NCI-H748 (cell line): Measurements from ENCODE around the gene ITGA2B.

Experiments used
- DNase-seq: peaks from one replicate; lab custom pipeline; 2025; ENCODE audit not compliant: unreplicated experiment; lab: John Stamatoyannopoulos, UW

ITGA2B gene

DNA sequence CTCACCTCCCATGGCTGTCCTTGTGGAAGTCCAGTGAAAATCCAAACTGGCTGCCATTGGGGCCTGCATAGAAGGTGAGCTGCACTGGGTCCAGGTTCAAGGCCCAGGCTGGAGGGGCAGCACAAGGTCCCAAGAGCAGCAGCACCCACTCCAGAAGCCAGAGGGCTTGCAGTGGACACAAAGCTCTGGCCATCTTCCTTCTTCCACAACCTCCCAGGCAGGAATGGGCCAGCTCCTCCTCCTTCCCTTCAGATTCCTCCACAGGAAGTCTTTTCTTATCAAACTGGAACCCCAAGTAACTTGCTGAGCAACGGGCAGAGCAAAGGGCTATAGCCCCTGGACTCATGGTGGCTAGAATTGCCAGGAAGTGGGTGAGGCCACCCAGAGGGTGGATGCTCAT, at the start of gene ITGA2B:
Gene ITGA2B (minus strand): TSS at position 369 of the 400 bp plus-strand sequence. CDS start 176 bp downstream, at position 193.
- no peak for DNase-seq

DNA sequence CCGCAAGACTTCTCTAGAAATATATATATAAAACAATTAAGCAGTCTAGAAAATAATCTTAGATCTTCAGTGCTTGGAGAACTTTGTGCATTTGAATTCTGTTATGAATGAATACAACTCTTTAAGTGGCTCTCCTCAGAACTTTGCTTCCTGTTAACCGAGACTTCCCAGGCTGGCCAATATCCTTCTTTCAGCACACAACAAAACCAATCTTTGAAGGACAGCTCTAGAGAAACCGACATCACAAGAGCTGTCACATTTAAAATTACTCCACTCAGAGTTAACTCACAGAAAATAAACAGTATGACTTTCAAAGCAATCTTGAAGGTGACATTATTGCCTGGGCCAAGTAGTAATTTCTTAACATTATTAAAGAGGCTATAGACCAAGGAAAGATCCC, 49.7 kb upstream of the ITGA2B start:
- DNase-seq, result no peak

DNA sequence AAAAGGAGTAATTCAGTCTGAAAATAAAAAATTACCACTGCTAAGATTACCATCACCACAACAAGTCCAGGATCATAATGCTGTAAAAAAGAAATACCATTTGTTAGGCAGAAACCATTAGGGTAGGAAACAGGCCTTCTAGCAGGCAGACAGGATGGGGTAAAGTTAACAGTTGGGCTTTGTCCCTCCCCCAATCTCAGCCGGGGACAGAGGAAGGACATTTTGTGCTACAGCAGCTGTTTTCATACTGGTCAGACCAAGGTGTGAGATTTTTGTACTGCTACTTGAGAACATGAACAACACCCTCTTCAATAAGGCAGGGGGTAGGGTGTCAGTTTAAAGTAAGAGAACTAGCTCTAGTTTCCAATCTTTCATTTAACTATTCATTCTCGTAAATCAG, 49.2 kb upstream of the ITGA2B start:
- no peak for DNase-seq

DNA sequence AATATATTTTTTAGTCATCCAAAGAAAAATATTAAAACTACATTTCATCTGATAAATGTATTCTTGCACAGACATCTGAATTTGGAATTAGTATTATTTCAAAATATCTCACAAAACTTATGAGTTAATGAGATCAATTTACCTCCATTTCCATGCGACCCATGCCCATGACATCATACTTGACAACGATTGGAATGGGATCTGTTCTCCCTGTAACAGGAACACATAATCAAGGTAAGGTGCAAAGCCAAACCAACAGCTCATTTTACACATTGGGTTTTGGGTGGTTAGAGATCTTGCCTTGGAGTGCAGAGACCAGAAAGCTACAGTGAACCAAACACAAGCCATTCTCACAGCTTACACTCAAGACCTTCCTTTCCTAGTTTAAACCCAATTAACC, 46.9 kb upstream of the ITGA2B start:
- DNase-seq, result no peak

DNA sequence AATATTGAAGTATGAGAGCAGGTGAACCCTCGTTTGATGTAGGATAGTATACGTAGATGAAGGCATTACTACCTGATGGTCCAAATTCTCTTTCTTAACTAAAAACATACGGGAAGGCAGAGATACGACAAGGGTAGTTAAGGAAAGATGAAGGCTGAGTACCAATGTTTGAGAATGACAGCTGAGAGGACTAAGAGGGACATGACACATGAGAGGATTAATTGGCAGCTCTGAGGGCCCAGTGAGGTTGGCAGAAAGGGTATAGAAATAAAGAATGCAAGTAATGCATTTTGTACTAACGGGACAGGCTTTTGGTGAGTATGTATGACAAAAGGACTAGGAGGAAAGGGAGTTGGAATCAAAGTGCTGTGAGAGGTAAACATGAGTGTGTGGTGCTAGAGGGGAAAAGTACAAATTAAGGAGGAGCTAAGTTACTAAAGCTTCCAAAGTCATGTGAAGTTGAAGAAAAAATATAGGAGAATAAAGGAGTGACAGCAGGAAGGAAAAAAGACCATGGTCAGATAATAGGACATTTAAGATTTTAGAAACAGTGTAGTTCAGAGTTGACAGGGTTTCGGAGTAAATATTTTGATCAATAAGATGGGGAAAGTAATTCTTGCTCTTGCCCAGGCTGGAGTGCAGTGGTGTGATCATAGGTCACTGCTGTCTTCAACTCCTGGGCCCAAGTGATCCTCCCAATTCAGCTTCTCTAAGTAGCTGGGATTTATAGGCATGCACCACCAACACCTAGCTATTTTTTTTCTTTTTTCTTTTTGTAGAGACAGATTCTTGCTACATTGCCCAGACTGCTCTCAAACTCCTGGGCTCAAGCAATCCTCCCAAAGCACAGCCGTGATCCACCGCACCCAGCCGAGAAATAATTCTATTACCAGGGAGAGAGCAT, 43.1 kb upstream of the ITGA2B start:
- no peak for DNase-seq

DNA sequence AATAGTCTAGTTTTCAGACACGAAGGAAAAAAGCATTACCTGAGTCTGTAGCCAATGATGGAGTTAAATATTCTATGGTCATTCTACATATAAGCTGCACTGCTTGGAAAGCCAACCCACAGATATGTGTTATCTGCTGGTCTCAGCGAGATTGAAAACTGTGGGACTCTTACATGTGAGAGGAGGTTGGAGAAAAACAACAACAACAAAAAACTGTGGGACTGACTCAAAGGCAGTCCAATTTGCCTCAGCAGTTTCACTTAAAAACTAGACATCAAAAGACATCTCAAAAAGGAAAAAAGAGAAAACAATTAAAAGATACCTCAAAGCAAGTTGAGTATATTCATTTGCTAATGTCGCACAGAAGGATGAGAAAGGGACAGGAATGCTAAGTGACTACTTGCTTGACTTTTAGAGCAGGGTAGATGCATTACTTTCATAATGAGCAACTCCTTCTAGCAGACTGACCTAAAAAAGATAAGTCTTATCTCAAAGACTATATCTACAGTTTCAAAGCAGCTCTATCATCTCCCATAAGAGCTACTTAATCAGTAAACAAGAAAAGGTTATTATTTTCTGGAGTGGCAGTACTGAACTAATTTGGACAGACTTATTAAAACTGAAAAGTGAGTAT, 35.5 kb upstream of the ITGA2B start:
- no peak for DNase-seq

DNA sequence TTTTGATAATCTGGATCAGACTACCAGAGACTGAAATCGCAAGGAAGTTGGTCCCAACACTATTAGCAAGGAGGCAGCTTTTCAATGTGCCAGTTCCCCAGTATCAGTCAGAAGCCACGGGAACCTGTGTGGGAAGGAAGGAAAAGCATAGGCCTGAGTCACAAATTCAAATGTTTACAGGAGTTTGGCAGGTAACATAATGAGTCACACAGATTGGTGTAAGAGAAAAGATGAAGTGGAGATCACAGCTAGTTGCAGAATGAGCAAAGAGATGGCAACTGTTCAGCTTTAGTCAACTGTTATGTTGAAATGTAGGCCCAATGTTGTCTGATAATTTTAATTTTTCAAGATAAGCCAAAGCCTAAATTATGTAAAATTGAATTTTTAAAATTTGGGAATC, 28.1 kb upstream of the ITGA2B start:
- DNase-seq, result no peak

DNA sequence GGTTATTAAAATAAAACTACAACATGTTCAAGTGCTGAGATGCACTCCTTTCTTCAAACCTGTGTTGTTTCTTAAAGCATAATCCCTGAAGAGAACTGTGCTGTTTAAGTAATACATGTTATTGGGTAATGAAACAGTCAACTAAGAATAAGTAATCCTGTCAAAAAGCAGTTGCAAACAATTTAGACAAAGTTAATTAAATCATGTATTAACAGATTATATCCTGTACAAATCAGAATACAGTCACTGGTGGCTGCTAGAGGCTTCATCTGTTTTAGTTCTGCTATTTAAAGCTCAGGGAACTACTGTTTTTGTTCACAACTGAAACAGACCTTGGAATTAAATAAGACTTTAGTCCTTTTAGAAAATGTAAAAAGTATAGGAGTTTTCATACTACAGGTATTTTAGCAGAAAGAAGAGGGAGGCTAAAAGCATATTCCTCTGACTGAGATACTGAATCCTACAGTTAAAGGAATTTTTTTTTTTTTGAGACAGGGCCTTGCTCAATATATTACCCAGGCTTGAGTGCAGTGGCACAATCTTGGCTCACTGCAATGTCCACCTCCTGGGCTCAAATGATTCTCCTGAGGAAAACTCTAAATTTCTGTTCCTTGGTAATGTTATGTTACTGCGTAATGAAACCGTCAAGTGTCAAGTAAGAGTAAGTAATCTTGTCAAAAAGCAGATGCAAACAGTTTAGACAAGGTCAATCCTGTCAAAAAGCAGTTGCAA, 27.3 kb upstream of the ITGA2B start:
- no peak for DNase-seq

DNA sequence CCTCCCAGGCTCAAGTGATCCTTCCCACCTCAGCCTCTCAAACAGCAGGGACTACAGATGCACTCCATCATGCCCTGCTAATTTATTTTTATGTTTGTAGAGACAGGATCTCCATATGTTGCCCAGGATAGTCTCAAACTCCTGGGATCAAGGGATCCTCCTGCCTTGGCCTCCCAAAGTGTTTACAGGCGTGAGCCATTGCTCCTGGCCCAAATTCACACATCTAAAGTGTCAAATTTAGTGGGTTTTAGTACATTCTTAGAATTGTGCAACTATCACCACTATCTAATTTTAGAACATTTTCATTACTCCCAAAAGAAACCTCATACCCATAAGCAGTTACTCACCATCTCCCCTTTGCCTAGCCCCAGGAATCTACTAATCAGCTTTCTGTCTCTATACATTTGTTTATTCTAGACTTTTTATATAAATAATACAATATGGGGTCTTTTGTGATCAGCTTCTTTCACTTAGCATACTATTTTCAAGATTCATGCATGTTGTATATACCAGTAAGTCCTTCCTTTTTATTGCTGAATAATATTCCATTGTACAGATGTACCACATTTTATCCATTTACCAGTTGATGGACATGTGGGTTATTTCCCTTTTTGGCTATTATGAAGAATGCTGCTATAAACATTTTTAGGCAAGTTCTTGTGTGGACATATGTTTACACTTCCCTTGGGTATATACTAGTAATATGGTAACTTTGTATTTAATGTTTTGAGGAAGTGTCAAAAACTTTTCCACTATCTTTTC, 25.1 kb upstream of the ITGA2B start:
- no peak for DNase-seq

DNA sequence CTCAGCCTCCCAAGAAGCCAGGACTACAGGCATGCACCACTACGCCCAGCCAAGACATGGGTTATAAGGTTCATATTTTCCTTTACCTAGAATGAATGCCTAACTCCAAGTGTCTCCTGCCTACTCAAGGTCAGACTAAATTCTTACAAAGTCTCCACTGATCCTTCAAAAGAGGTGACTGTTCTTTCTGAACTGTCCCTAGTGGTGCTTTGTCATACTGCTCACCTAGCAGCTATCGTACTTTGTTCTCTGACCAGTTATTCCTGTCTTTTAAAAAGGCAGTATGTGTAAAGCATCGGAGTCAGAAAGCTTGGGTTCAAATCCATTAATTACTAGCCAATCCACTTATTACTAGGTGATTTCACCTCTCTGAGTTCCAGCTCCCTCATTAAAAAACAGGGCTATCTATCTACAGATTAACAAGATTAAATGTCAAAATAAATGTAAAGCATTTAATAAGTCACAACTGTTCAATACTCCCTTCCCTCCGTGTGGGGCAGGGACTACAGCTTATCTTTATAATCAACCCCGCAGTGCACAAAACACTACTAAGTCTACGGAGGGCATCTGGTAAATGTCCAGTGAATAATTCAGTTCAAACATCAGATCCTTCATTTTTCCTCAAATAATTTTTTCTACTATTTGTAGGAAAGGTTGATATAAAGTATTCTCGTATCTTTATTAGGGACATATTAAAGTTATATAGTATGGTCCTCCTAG, 20.0 kb upstream of the ITGA2B start:
- no peak for DNase-seq

DNA sequence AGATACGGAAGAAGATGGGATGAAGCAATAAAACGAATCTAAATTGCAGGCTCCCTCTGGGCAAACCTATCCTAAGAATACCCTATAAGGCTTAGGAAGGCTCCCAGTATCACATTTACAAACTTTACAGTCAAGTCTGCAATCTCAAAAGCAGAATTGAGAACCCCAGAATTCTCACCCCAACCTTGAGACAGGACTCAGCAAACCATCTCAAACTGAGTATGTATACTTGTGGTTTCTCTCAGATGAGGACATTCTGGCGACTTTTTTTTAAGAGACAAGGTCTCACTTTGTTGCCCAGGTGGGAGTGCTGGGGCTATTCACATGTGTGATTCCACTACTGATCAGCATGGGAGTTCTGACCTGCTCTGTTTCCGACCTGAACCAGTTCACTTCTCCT, 19.3 kb upstream of the ITGA2B start:
- no peak for DNase-seq

DNA sequence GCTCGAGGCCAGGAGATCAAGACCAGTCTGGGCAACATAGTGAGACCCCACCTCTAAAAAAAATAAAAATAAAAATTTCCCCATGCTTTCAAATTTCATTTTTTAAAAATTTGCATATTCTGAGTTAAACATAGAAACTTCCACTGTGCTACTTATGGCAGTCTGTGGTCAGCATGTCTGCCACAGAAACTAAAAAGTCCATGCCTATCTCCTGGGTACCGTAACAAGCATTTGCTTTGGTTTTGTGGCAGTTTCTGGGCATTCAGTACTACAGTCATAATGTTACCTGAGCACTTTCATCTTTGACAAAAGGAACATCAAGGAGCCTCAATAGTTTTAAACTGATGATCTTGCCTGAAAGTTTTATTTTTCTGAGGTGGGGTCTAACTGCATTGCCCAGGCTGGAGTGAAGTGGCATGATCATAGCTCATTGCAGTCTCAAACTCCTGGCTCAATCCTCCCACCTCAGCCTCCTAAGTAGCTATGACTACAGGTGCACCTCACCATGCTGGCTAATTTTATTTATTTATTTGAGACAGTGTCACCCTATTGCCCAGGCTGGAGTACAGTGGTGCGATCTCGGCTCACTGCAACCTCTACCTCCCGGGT, 13.2 kb upstream of the ITGA2B start:
- no peak for DNase-seq

DNA sequence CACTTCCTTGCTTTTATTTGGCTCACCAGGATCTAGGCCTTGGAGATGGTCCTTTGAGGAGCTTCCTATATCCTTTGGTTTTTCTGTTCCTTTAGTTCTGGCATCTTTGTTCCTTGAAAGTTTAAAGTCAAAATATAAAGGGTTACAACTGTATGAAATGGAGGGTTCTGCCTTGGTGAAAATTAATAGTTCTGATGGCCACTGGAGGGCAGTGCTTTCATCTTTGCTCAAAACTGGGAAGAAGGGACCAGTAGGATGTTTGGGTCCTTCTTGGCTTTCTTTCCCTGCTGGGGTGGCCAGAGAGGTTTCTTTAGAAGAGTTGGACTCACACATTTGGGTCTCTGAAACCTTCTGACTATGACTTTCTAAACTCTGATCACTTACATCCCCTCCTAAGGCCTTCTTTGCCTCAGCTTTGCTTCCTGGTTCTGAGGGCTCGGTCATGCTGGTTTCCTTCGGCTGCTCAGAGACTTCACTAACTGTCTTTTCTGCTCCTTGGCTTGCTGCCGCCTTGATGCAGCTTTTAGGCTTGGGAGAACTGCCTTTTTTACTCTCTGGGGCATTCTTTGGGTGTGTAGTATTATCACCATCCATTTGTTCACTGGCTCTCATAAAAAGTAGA, 10.9 kb upstream of the ITGA2B start:
- no peak for DNase-seq

DNA sequence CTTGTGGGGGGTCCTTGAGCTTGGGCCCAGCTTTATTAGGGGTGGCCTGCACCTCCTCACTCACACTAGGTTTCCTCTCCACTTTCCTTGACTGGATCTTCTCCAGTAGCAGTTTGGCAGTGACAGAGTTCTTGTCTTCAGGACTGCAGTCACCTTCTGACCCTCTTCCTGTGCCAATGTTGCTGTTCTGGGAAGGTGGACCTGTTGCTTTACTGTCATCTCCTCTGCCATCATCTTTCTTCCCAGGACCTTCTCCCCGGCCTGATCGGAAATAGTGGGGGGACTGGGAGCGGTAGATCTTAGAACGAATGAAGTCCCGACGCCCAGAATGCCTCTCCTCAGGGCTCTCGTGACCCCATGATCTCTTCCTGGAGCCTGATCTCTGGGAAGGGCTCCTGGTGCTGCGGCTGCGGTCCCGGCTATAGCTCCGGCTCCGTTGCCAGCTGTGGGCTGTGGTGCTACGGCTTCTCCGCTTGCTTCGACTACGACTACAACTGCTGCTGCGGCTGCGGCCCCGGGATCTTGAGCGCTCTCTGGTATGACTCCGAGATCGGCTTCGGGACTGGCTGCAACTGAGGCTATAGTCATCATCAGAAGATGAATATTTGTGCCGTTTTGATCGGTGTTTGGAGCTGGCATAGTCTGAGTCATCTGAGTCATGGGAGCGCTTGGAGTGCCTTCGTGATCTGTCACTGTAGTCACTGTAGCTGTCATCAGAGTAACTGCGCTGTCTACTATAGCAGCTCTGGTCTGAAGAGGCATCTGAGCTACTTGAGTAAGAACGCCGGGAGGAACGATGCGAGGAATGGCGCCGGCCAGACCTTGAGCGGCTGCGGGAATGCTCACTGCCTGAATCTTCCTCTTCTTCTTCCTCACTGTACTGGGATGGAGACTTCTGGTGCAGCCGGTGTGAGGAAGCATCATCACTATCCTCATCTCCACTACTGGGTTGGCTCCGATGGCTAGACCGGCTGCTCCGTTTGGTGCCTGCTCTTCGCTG, 9.5 kb upstream of the ITGA2B start:
- no peak for DNase-seq

DNA sequence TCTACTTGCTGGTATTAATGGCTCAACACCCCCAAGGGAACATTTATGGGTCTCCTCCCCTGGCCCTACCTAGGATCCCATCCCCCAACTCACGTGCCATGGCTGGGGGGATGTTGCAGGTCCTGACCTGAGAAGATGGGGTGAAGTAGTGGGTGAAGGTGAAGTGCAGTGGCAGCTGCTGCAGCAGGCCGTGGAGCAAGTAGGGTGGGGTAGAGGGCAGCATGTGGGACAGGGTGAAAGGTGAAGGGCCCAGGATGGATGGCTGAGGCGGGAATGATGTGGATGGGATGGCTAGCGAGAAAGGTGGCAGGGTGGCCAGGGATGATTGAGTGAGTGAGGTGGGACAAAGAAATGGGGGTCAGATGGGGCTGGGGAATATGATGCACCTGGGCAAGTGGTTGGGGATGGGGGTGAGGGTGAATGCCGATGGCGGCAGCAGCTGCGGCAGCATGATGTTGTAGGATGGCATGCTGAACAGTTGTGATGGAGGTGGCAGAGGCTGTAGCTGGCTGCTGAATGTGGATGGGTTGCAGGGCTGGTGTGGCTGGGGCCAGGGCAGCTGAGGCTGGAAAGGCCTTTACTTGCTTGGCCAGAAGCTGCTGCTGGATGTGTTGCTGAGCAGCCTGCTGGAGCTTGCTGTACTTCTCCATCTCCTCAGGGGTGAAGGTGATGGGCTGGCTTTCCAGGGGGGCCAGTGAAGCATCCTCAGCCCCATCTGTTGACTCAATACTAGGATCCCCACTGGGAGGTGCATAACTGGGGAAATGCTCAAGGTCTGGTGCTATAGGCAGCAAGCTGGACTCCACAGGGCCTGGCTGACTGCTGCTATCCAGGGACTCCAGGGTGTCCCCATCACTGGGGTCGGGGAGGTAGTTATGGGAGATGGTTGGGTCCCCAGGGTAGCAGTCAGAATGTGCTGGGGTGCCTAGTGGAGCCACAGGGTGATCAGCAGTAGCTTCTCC, 8.3 kb upstream of the ITGA2B start:
- DNase-seq, result no peak

DNA sequence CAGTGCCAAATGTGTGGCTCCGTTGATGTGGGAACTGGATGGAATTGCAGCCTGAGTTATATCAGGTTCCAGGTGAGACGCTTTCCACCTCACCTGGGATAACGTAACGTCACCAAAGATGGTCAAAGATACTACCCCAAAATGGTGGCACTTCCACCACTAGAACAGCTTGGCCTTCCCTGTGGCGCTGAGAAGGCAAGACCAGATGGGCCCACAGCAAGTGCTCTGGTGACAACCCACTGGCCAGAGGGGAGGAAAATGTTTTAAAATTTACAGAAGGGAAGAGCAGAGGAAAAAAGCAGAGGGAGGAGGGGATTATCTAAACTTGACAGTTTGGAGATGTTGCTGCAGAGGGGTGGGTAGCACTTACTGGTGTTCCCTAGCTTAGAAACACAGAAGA, 7.5 kb upstream of the ITGA2B start:
- no peak for DNase-seq

DNA sequence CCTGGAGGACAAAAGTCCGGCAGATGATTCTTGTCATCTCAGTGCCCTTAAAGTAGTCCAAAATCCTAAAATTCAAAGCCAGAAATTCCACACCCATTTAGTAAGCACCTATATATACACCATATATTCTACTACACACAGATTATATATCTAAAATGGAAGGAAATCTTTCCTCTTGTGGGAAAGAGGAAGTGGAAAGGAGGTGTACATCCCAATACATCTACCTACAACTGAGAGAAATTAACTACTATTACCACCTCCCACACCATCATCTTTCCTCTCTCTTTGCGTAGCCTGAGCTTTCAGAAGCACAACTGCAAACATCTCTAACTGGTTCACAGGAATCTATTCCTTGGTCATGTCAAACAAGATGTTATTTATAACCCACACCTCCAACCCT, 5.4 kb upstream of the ITGA2B start:
- DNase-seq, result no peak
